Erythroblast (primary cell): ENCODE measurements around the gene DGKH.

ENCODE experiments used
- GATA1 ChIP-seq: IDR thresholded peaks from 2 replicates; pipeline ENCODE4 v1.6.1; 2011; ENCODE audit warnings: low read depth, mild to moderate bottlenecking, control low read depth, low read length, moderate library complexity
- POLR2A ChIP-seq: IDR thresholded peaks from 2 replicates; pipeline ENCODE4 v1.6.1; 2011; ENCODE audit warnings: mild to moderate bottlenecking, low read length

- TF ChIP-seq POLR2A = no peak
- TF ChIP-seq GATA1 = no peak
Measured at GRCh38 chr13:42106998-42107397, 58.5 kb downstream of the DGKH start.
